Heart right ventricle (tissue), 16 donors: ENCODE data around the gene EFCC1. TPM values are rescaled to one million over a fixed set of nuclear protein-coding genes. Genes with fewer than 3 reads are reported as not detected.
A peak's percentile ranks its signal among the peaks of the same experiment; 100 is the strongest.

Experiments used
- ATAC-seq, 8 donors: fragments of 200-7000 bp; cut with Tn5 transposase; one replicate each; pipeline ENCODE4 v1.9.1; 2020; ENCODE audit warnings: mild to moderate bottlenecking in 8 of 8, moderate library complexity in 8 of 8, moderate number of reproducible peaks in 1 of 8
- DNase-seq, 2 donors: peaks; one replicate each; pipeline ENCODE4 v3.0.0-alpha.2; 2020
- H3K27ac ChIP-seq, 10 donors: fragments of 200-600 bp; sonication (generic) in 2 of 10; one replicate each; pipeline versions ENCODE4 v1.5.0 to v1.8.0; 2020 to 2022; ENCODE audit warnings: mild to moderate bottlenecking in 3 of 10
- H3K27me3 ChIP-seq, 7 donors: fragments of 200-600 bp; one replicate each; pipeline ENCODE4 v1.8.0; 2021 to 2022; ENCODE audit warnings: mild to moderate bottlenecking in 2 of 7
- H3K36me3 ChIP-seq, 9 donors: fragments of 200-600 bp; sonication (generic) in 1 of 9; one replicate each; pipeline versions ENCODE4 v1.5.0 to v1.8.0; 2020 to 2022; ENCODE audit warnings: mild to moderate bottlenecking in 2 of 9
- H3K4me1 ChIP-seq, 9 donors: fragments of 200-600 bp; sonication (generic) in 1 of 9; one replicate each; pipeline versions ENCODE4 v1.5.0 to v1.8.0; 2020 to 2022; ENCODE audit warnings: mild to moderate bottlenecking in 4 of 9
- H3K4me3 ChIP-seq, 10 donors: fragments of 200-600 bp; sonication (generic) in 2 of 10; one replicate each; pipeline versions ENCODE4 v1.5.0 to v1.8.0; 2020 to 2022; ENCODE audit warnings: mild to moderate bottlenecking in 7 of 10, moderate library complexity in 2 of 10
- H3K9me3 ChIP-seq, 11 donors: fragments of 200-600 bp in 10 of 11; sonication (generic) in 2 of 11; one replicate each; pipeline versions ENCODE4 v1.5.0 to v1.8.0; 2013 to 2022; ENCODE audit warnings: mild to moderate bottlenecking in 2 of 11, control low read depth in 1 of 11, moderate library complexity in 1 of 11
- CTCF ChIP-seq, 9 donors: fragments of 200-600 bp; sonication (generic) in 2 of 9; IDR thresholded peaks; one replicate each; pipeline versions ENCODE4 v1.5.0 to v1.8.0; 2021 to 2022; ENCODE audit warnings: antibody characterized with exemption in 9 of 9, mild to moderate bottlenecking in 5 of 9, moderate library complexity in 1 of 9
- WGBS, 2 donors: extraction: QIAGEN DNeasy Blood & Tissue Kit; methylation state at CpG; one replicate each; pipeline ENCODE4 v1.1.7; 2013; ENCODE audit warnings: inconsistent platforms in 1 of 2; 5-methylcytosine and 5-hydroxymethylcytosine counted together
- intact Hi-C, 10 donors: fragments of 100-400 bp; cut with DNase I; formaldehyde crosslinking; loops; one replicate each; pipeline versions ENCODE4 v1.11.1 to v1.14.2; 2022
- polyA plus RNA-seq, 2 donors: library from polyadenylated mRNA; stranded (reverse); fragments of 200-250 nt; gene quantifications; one replicate each; pipeline ENCODE4 v1.2.3, GENCODE V29; 2013
- total RNA-seq, 10 donors: library from RNA; stranded (reverse); fragmentation: NEBNext Ultra II Directional in 3 of 10; extraction: Animal tissue kit (Norgen Biotek cat#: 25700) in 3 of 10; gene quantifications; one replicate each; pipeline versions ENCODE4 v1.2.1 to v1.2.4, GENCODE V29; 2021 to 2023
- donor health status: Arrhythmogenic right ventricular cardiomyopathy.
- donor health status: ischemic (EF 13 %, LVEDD 7.1; RV severe dilation, severe dysfunction).
- donor health status: healthy with polysubstance abuse.
- donor health status: DM: no; HTN: yes; CAD: no.
- donor health status: DM: no; HTN: no; CAD: no.
- donor health status: ischemic (EF 25% LVEDD 6.9; RV normal size, moderate dysfunction).
- donor health status: ischemic (EF 25% LVEDD 5.7; RV mildly dilated, moderate dysfunction).
- donor health status: healthy.
- donor health status: DM: yes; HTN: yes; CAD: no.
- donor health status: Ischemic cardiomyopathy.
- donor health status: ischemic (EF 35%, LVEDD 5.7; RV mildly dilated, moderate dysfunction).
- donor health status: nonischemic (EF 11% LVEDD 7.7; RV severe dilation, severe dysfunction).
- donor health status: DM: yes; HTN: yes; CAD: no.
- donor health status: PGD.
- donor health status: ischemic (EF 29% LVEDD 5.4; RV normal size, mild dysfunction).
- donor health status: nonischemic (EF 23%, LVEDD 6.1; RV moderate dilation, normal function).

The EFCC1 gene
- total and polyA plus RNA-seq, 12 donors: 1.0 to 3.3 (median 2.1) TPM

DNA sequence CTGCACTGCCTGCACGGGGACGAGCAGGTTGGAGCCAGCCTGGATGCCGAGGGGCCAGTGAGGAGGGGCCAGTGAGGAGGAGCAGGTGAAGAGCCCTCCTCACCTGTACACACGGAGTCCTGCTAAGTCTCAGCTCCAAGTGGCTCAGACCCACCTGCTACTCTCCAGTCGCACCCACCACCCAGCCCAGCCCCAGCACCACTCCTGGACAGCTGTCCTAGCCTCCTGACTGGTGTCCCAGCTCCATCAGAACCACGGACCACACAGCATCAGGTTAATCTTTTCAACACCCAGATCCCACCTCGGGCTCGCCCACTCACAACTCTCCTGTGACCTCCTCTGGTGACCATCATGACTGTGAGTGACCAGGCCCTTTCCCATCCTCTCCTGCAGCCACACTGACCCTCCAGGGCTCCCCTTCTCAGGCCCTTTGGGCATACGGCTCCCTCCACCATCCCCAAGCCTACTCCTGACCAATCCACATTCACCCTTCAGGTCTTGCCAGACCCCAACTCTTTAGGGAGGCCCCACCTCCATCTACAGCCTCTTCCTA lies 13.8 kb downstream of the EFCC1 start:
- no peak for TF ChIP-seq CTCF (IDR thresholded peaks at IDR 0.05)
- peaks cover 7 to 64% (median 48%) of the 10 kb centered on the region in 9 donors for H3K4me1 ChIP-seq
- H3K27ac ChIP-seq: peak overlapping the region; percentile 80 to 94 (median 88)
- intact Hi-C loops: no loop called here
- DNase-seq (no peak), ATAC-seq (no peak)
- no peaks in the 10 kb centered on the region for H3K36me3 ChIP-seq
- no peak overlapping the region for H3K4me3 ChIP-seq
- no peaks in the 10 kb centered on the region for H3K27me3 ChIP-seq
- 86 to 90% methylated on average over 9 of the region's 9 CpGs for WGBS, 2 donors
- H3K9me3 ChIP-seq: no peaks in the 10 kb centered on the region

- no peak for TF ChIP-seq CTCF (IDR thresholded peaks at IDR 0.05)
- WGBS, 2 donors: 62 to 67% methylated on average over 19 of the region's 19 CpGs
- Histone ChIP-seq H3K27me3 (no peaks in the 10 kb centered on the region), H3K9me3 (no peaks in the 10 kb centered on the region), H3K27ac (peak overlapping the region; percentile 80 to 94 (median 88)), H3K36me3 (no peaks in the 10 kb centered on the region), H3K4me3 (peak overlapping the region in 2 of 10 donors; percentile 20 to 22), H3K4me1 (peaks cover 7 to 64% (median 48%) of the 10 kb centered on the region in 9 donors)
- peak; percentile 47 to 81 (median 73) for ATAC-seq
- DNase-seq: peak; percentile 59 to 73
- intact Hi-C loops: no loop called here
Observed at GRCh38 chr3:129015388-129016105, 14.4 kb downstream of the EFCC1 start.

DNA sequence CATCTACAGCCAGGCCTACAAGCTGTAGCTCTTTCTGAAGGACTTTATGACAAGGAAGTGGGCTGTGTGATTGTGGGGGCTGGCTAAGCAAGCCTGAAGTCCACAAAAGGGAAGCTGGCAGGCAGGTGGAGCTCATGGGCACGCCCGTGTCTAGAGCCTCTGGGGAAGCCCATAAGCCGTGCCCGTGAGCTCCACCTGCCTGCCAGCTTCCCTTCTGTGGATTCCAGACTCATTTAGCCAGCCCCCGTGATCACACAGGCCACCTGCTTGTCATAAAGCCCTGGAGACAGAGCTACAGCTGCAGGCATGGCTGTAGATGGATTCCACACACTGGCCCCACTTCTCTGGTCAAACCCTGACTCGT lies 15.2 kb downstream of the EFCC1 start:
- peak overlapping the region; percentile 80 to 94 (median 88) for H3K27ac ChIP-seq
- no peaks in the 10 kb centered on the region for H3K27me3 ChIP-seq
- intact Hi-C loops: no loop called here
- peaks cover 7 to 72% (median 48%) of the 10 kb centered on the region in 9 donors for H3K4me1 ChIP-seq
- no peaks in the 10 kb centered on the region for H3K36me3 ChIP-seq
- peak in 2 of 9 donors; percentile 14 to 22 for TF ChIP-seq CTCF (IDR thresholded peaks at IDR 0.05)
- peak in 3 of 8 donors; percentile 15 to 20 (median 16) for ATAC-seq
- WGBS, 2 donors: 49 to 51% methylated on average over 6 of the region's 6 CpGs
- DNase-seq: no peak
- H3K4me3 ChIP-seq: peak overlapping the region in 2 of 10 donors; percentile 20 to 22
- no peaks in the 10 kb centered on the region for H3K9me3 ChIP-seq

DNA sequence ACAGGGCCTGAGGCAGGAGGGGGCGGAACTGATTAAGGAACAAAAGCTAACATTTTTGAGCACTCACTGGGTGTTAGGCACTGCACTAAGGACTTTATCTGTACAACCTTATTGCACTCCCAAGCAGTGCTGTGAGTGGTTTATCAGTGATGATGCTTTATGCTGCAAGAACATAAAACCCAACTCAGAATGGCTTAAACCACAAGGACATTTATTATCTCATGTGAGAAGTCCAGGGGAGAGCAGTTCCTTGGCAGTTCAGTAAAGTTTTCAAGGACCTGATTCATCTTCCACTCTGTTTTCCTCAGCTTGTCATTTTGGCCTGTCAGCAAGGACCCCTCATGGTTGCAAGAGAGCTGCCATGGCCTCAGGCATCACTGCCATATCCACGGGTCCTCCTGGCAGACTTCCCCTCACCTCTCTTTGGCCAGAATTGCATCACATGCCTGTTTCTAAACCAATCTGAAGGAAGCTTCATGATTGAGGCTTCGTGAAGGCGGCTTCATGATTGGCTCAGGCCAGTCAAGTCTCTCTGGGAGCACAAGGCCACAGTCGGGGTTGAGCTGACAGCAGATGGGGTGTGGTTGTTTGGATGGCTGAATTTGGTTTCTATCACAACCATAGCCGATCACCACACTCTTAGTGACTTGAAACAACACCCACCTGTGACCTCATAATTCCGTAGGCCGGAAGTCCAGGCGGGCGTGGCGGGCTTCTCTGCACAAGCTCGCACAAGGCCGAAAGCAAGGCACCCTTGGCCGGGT lies 15.8 kb downstream of the EFCC1 start:
- no peak for TF ChIP-seq CTCF (IDR thresholded peaks at IDR 0.05)
- peaks cover 7 to 78% (median 50%) of the 10 kb centered on the region in 9 donors for H3K4me1 ChIP-seq
- H3K4me3 ChIP-seq: peak overlapping the region in 1 of 10 donors; percentile 22
- DNase-seq (peak; percentile 75 to 83), ATAC-seq (peak; percentile 46 to 81 (median 64))
- intact Hi-C loops: no loop called here
- peak overlapping the region; percentile 80 to 94 (median 88) for H3K27ac ChIP-seq
- H3K9me3 ChIP-seq: no peaks in the 10 kb centered on the region
- no peaks in the 10 kb centered on the region for H3K27me3 ChIP-seq
- 48 to 62% methylated on average over 14 of the region's 14 CpGs for WGBS, 2 donors
- H3K36me3 ChIP-seq: no peaks in the 10 kb centered on the region
